Mucosa of descending colon (tissue), 3 donors: Measurements from ENCODE around the gene DNAJC21. TPM values are rescaled to one million over a fixed set of nuclear protein-coding genes. Genes with fewer than 3 reads are reported as not detected.

Experiments used
- ATAC-seq: fragments of 200-7000 bp; cut with Tn5 transposase; one replicate; pipeline ENCODE4 v1.9.1; 2020; ENCODE audit warnings: mild to moderate bottlenecking, moderate library complexity
- DNase-seq, 3 donors: peaks; one replicate each; pipeline ENCODE4 v3.0.0-alpha.2; 2020
- H3K36me3 ChIP-seq: fragments of 200-600 bp; one replicate; pipeline ENCODE4 v1.8.0; 2021; ENCODE audit warnings: low read depth, mild to moderate bottlenecking
- H3K4me1 ChIP-seq: fragments of 200-600 bp; one replicate; pipeline ENCODE4 v1.8.0; 2021; ENCODE audit warnings: low read depth, mild to moderate bottlenecking
- H3K4me3 ChIP-seq: fragments of 200-600 bp; one replicate; pipeline ENCODE4 v1.8.0; 2021; ENCODE audit warnings: mild to moderate bottlenecking
- H3K9me3 ChIP-seq: fragments of 200-600 bp; one replicate; pipeline ENCODE4 v1.8.0; 2021; ENCODE audit warnings: mild to moderate bottlenecking
- intact Hi-C, 2 donors: fragments of 100-400 bp; cut with DNase I in 1 of 2; cut with micrococcal nuclease in 1 of 2; formaldehyde crosslinking; loops; one replicate each; pipeline versions ENCODE4 v1.11.0 to v1.11.1; 2022; cut with DNase I, micrococcal nuclease
- total RNA-seq, 3 donors: library from RNA; stranded (reverse); fragmentation: NEBNext Ultra II Directional in 2 of 3; extraction: Animal tissue kit (Norgen Biotek cat#: 25700) in 2 of 3; gene quantifications; one replicate each; pipeline versions ENCODE4 v1.2.1 to v1.2.4, GENCODE V29; 2021 to 2023
- TF ChIP-seq, protein P1 (sequence below): fragments of 200-600 bp; IDR thresholded peaks from one replicate; pipeline ENCODE4 v1.8.0; 2022; ENCODE audit warnings: antibody characterized with exemption, mild to moderate bottlenecking
- donor health status: DM: no; HTN: no; CAD: no; lungs with moderate emphysema.
- donor health status: DM: no; HTN: no; CAD: no.
- donor health status: DM: no; HTN: yes; CAD: no.

Gene DNAJC21
- total RNA-seq, 3 donors from 2014 or later, result 37.1 to 53.6 (median 40.1) TPM

DNA sequence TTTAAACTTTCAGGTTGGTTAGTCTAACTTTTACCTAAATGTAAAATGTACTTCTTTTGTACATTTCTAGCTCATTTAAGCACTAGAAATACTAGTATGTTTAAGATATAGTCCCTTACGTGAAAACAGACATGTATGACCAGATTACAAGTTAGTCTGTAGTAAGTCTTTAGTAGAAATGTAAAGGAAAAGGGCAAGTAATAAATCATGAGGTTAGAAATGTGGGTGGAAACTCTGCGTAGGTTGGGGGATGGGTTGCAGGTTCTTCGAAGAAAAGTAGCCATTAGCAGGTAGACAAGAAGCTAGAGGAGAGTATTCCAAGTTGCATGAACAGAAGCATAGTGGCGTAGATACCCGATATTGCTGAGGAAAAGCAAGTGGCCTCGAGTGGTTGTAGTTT is 36.9 kb upstream of the DNAJC21 start:
- H3K4me1 ChIP-seq, result no peaks in the 10 kb centered on the region
- H3K4me3 ChIP-seq, result no peak overlapping the region
- no peaks in the 10 kb centered on the region for H3K9me3 ChIP-seq
- intact Hi-C loops, result no loop called here
- H3K36me3 ChIP-seq, result no peaks in the 10 kb centered on the region
- TF ChIP-seq, protein P1, sequence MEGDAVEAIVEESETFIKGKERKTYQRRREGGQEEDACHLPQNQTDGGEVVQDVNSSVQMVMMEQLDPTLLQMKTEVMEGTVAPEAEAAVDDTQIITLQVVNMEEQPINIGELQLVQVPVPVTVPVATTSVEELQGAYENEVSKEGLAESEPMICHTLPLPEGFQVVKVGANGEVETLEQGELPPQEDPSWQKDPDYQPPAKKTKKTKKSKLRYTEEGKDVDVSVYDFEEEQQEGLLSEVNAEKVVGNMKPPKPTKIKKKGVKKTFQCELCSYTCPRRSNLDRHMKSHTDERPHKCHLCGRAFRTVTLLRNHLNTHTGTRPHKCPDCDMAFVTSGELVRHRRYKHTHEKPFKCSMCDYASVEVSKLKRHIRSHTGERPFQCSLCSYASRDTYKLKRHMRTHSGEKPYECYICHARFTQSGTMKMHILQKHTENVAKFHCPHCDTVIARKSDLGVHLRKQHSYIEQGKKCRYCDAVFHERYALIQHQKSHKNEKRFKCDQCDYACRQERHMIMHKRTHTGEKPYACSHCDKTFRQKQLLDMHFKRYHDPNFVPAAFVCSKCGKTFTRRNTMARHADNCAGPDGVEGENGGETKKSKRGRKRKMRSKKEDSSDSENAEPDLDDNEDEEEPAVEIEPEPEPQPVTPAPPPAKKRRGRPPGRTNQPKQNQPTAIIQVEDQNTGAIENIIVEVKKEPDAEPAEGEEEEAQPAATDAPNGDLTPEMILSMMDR, result no peak
- DNase-seq (no peak), ATAC-seq (no peak)

DNA sequence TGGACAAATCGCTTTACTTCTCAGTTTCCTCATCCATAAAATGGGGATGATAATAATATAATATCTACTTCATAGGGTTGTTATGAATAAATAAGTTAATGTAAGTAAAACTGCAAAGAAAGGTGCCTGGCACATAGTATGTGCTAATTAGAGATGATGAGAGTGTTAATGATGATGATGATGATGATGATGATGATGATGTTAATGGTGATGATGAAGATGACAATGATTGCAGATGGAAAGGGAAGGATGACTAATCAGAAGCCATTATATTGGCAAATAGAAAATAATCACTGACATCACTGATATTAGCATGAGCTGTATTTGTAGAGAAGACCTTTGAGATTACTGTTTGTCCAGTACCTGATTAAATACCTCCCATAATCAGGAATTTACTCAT is 34.6 kb upstream of the DNAJC21 start:
- Histone ChIP-seq H3K4me1 (no peaks in the 10 kb centered on the region), H3K36me3 (no peaks in the 10 kb centered on the region), H3K9me3 (no peaks in the 10 kb centered on the region), H3K4me3 (no peak overlapping the region)
- DNase-seq (no peak), ATAC-seq (no peak)
- intact Hi-C loops, result loop anchor here in 1 of 2 donors (5.0 kb wide), 1 partner anchor 407 kb away; no protein-coding TSS in a partner anchor
- TF ChIP-seq, protein P1, result no peak

DNA sequence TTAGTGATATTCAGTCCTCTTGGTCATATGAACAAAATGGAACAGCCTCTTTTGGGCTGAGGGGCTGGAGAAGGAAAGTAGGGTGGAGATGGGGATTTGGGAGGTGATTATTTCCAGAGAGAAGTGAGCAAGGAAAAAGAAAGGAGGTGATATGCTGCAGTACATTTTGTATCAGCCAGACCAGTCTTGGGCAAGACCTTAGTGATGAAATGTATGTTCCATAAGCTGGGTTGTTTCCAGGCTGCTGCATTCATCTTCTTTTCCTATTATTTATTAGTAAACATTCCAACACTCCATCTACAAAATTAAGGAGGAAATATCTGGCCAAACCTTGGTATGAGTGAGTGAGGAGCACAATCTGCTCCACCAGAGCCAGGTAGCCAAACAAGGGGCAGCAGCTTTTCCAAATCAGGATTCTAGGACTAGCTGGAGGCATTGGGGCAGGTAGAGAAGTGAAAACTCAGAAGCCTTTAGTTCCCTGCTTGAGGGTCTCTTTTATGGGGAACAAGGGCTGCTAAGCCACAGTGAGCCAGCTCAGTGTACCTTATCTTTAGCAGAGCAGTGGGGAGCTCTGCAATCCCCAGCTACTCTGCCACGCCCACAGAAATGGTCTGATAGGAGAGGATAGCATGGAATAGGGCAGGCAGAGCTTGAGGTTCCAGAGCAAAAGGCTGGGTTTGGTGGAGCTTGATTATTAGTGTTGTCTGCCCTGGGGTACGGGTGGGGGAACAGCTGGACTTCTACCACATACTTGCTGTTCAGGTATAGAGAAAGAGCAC is 33.5 kb upstream of the DNAJC21 start:
- intact Hi-C loops, result loop anchor here in 1 of 2 donors (5.0 kb wide), 1 partner anchor 409 kb away; no protein-coding TSS in a partner anchor
- TF ChIP-seq, protein P1, result no peak
- H3K4me3 ChIP-seq, result no peak overlapping the region
- no peaks in the 10 kb centered on the region for H3K36me3 ChIP-seq
- H3K4me1 ChIP-seq, result no peaks in the 10 kb centered on the region
- no peak for ATAC-seq
- H3K9me3 ChIP-seq, result no peaks in the 10 kb centered on the region
- DNase-seq, result no peak

DNA sequence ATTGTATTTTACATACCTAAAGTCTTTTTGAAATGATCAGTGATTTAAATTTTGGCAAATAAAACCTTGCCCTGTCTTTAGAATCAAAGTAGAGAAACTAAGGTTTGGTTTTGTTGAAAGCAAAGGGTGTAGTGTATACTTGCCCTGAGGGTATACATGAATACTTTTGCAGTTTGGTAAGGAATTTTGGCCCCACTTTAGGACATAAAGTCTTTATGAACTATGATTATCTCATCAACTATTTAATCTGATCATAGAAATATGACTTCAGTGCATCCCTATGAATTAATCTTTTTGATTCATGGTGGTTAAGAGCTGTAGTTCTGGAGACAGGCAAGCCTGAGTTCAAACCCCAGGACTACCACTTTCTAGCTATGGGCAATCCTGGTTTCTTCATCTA is 31.7 kb upstream of the DNAJC21 start:
- intact Hi-C loops, result loop anchor here (1.0 to 5.0 kb wide), 2 partner anchors 410 to 411 kb away; no protein-coding TSS in a partner anchor
- TF ChIP-seq, protein P1, result no peak
- Histone ChIP-seq H3K4me3 (no peak overlapping the region), H3K9me3 (no peaks in the 10 kb centered on the region), H3K36me3 (no peaks in the 10 kb centered on the region), H3K4me1 (no peaks in the 10 kb centered on the region)
- no peak for DNase-seq
- ATAC-seq, result no peak

DNA sequence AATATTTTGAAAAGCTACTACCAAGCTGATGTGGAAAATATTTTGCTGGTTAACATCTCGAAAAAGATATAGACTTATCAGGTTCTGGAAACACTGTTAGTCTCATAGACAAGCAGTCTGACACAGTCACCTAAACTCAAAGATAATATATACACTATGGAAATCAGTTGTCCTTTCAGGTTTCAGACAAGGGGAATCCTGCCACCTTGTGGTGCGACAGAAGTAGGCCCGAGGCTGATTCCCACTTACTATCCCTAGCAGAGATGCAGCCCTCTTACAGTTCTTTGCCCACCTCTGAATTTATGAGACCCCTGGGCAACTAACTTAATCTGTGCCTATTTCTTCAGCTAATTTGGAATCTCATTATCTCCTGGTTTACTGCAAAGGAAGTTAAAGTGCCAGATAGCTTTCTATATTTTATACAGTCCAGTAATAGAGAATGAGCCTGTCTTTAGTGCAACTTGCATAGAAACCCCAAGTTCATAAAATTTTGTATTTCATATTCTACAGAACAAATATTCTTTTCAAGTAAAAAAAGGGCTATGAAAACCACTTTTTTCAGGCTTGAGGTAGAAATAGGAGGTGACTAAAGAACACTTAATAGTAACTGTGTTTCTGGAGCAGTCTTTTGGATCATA is 31.0 kb upstream of the DNAJC21 start:
- intact Hi-C loops, result loop anchor here (1.0 to 5.0 kb wide), 2 partner anchors 411 to 412 kb away; no protein-coding TSS in a partner anchor
- ATAC-seq, result peak; percentile 87
- no peaks in the 10 kb centered on the region for H3K36me3 ChIP-seq

More for the DNA sequence above, 31.0 kb upstream of the DNAJC21 start:
- Histone ChIP-seq H3K4me3 (no peak overlapping the region), H3K4me1 (no peaks in the 10 kb centered on the region), H3K9me3 (no peaks in the 10 kb centered on the region)
- TF ChIP-seq, protein P1, result peak; percentile 56
- DNase-seq, result peak in 2 of 3 donors; percentile 59 to 82
